ENCODE data around the gene TNK2. TPM values are rescaled to one million over a fixed set of nuclear protein-coding genes. Genes with fewer than 3 reads are reported as not detected.

TNK2 gene
- total RNA-seq, 1 donor from 2014 or later: 40.5 TPM

DNA sequence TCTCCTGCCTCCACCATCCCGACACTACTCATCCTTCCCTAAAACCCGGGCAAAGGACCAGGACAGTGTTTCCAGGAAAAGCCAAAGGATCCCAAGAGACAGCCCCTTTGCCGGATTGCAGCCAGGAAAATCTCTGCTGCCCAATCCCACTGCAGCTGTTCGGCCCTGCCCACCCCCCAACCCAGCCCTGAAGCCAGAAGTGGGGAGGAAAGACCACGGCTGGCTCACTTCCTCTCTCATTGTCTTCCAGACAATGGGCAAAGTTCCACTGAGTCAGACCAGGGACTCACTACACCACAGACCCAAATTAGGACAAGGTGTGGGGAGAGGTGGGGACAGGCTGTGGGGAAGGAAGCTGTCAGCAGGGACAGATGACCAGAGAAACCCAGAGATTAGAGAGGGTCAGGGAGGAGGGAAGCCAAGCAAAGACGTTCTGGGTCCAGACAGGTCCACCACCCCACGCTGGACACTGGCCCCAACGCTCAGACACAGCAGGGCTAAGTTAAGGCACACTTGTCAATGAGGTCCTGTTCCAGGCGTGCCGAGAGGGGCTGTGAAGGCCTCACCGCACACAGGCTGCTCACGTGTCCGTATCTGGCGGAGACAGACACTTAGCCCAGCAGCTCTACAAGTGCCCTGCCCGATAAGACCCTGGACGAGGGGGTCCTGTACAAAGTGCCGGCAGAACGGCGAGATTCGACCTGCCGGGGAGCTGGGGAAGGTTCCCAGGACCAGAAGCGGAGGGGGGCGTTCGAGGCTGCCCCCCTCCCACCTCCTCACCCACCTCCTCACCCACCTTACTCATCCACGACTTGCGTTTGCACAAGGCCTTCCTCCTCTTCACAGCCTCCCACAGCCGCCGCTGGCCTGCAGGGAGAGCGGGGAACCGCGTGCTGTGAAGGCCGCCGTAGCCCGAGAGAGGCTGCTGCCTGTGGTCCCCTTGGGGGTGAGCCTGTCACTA, 21.9 kb downstream of the TNK2 start:
- no peak for DNase-seq (ENCODE audit: low spot score)

GRCh38 chr3:195885036-195885891, 23.1 kb downstream of the TNK2 start:
- DNase-seq (ENCODE audit: low spot score): no peak

- no peak for DNase-seq (ENCODE audit: low spot score)
Observed at GRCh38 chr3:195884691-195885035, 23.7 kb downstream of the TNK2 start.

DNA sequence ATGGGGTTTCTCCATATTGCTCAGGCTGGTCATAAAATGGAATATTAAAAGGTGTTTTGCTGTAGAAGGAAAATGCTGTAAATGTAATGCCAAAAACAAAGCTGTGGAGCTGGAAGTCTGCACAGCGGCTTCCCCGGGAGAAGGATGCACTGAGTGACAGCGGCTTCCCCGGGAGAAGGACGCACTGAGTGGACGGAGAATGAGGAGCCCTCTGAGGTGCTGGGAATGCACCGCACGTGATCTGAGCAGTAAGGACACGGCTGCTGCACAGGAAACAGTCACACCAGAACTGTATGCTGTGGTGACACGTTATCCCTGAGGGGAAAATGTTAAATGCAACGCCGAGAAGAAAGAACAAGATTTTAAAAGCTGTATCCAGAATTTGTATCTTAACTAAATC, 24.6 kb downstream of the TNK2 start:
- DNase-seq (ENCODE audit: low spot score): no peak

- DNase-seq (ENCODE audit: low spot score): no peak
Observed at GRCh38 chr3:195883160-195883559, 25.2 kb downstream of the TNK2 start.

GRCh38 chr3:195882002-195882441, 26.3 kb downstream of the TNK2 start:
- DNase-seq (ENCODE audit: low spot score): no peak

GRCh38 chr3:195881276-195881988, 26.9 kb downstream of the TNK2 start:
- no peak for DNase-seq (ENCODE audit: low spot score)

DNA sequence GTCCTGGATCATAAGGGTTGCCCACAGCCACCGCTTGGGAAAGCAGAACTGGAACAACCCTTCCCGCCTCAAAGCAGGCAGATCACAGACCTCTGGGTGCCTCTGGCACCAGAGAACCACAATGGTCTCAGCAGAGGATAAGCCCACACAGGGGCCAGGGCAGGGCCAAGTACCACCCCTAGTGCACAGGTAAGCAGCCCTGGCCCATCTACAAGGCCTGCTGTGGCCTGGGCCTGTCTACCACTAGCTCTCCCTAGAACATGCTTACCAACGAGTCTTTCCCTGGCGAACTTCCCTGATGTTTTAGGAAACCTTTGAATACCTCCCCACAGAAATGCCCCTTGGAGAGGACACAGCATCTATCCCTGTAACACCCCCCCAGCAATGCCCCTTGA, 28.3 kb downstream of the TNK2 start:
- DNase-seq (ENCODE audit: low spot score): no peak

DNA sequence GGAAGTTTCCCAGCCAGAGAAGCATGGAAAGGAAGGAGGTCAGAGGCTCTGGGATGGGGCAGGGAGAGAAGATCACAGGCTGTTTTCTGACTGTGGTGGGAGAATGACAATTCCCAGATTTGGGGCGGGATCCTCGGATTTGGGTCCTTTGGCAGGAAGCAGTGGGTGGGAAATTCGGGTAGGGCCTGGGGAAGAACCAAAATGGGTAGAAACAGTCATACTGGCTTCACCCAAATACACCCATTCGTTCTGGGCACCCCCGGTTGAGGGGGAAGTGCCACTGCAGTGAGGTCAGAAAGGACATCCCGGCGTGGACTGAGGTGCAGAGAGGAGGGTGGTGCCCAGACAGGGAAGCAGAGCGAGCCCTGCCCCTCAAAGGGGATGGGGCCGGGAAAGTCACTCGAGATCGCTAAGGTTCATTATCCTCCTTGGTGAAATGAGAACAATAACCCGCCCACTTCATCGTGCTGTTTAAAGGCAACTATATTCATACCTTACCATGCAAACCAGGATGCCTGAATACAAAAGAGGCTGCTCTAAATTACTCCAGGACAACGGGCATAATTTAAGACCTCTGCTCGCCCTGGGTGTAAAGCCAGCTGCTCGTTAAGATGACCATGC, 28.8 kb downstream of the TNK2 start:
- no peak for DNase-seq (ENCODE audit: low spot score)

- DNase-seq (ENCODE audit: low spot score): no peak
Observed at GRCh38 chr3:195878424-195879274, 29.7 kb downstream of the TNK2 start.

- no peak for DNase-seq (ENCODE audit: low spot score)
Observed at GRCh38 chr3:195877767-195878423, 30.5 kb downstream of the TNK2 start.

DNA sequence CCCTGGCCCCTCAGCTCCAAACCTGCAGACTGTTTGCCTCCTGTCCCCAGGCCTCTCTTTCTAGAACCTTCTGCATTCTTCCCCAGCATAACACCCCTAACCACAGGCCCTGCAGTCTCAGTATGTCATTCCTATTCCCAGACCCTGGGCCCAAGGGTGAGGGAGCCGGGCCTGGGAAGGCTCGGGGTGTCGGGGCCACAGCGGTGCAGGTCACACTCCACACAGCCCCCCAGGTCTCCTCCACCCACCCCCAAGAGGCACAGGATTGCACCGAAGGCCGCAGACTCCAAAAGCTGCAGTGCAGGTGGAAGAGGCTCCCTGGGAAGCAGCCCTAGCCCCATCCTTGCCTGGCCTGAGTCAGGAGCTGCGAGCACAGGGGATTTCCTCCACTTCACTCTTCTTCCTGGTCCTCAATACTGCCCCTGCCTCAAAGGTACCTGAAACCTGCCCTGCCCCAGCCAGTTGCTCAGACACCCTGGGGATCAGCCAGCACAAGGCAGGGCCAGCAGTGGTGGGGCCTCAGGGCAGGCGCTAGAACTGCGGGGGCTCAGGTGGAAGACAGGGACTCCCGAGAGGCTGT, 31.1 kb downstream of the TNK2 start:
- DNase-seq (ENCODE audit: low spot score): no peak

DNA sequence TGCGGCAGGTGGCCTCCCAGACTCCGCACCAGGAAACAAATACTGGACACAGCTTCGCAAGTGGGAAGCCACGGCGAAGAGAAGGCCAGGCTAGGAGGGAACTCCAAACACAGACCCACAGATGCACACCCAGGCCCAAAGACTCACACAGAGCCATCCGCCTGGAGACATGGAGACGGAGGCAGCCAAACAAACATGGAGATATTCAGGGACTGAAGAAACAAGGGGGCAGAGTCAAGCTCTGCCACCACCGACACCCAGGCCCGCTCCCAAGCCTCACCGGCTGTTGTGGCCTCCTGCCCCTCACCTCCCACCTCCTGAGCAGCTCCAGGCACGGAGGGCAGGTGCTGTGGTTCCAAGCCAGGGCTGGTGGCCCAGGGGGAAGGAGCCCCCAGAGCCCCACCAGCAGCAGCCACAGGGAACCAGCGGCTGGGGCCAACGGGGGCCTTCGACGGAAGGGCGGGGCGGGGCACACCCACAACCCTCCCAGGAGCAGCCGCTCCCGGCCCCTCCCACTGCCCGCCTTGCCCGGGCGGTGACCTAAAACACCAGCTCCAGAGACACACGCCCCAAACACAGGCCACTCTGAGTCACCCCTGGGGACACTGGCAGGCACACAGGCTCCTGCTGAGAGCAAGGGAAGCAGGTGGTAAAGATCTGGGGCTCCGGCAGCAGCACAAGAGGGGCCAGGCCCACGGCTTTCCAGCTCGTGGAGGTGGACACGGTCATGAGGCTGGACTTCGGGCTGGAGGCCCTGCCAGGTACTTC, 31.9 kb downstream of the TNK2 start:
- no peak for DNase-seq (ENCODE audit: low spot score)

GRCh38 chr3:195875482-195876236, 32.7 kb downstream of the TNK2 start:
- no peak for DNase-seq (ENCODE audit: low spot score)

- DNase-seq (ENCODE audit: low spot score): no peak
Observed at GRCh38 chr3:195873971-195874370, 34.4 kb downstream of the TNK2 start.

DNA sequence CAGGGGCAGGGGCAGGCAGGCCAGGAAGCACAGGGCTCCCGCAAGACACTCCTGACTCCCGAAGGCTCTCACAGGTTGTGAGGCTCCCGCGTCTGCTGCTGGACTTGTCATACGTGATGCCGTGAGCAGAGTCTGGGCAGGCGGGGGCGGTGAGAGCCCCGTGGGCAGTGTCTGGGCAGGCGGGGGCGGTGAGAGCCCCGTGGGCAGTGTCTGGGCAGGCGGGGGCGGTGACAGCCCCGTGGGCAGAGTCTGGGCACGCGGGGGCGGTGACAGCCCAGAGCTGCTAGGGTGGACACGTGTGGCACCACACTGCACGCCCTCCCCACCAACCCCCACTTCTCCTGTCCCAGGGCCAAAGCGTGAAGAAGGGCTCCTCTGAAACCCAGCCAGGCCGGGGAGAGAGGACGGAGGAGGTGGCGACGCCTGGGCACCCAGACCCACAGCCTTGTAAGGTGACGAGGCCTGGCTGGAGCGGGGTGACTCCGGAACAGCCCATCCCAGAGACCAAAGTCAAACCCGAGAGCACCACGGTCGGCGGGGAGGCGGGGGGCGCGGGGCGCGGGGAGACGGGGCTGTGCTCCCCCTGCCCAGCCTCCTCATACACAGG, 35.0 kb downstream of the TNK2 start:
- no peak for DNase-seq (ENCODE audit: low spot score)

GRCh38 chr3:195872800-195873199, 35.6 kb downstream of the TNK2 start:
- no peak for DNase-seq (ENCODE audit: low spot score)

Measured in mesenteric fat pad (tissue), 1 donor.